Measurements from ENCODE around the gene CROT. TPM values are rescaled to one million over a fixed set of nuclear protein-coding genes. Genes with fewer than 3 reads are reported as not detected.

CROT gene
- total RNA-seq, 4 donors from 2014 or later, result 12.0 to 20.7 (median 12.7) TPM

DNA sequence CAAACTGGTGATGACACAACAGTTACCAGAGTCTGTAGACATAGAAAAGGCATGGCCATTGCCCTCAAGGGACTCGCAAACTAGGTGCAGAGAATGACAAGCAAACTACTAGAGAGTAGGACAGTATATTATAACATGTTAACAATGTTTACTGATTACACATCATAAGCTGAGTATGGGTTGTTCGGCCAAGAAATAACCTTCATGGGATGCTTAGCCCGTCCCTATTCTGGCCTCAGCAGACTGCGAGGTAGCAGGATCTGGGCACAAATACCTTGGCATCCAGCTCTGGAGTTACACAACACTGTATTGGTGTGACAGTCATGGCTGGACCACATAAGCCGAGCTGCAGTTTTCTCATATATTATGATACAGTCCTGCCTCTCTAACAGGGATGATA, 78.6 kb downstream of the CROT start:
- Histone ChIP-seq H3K4me1 (no peaks in the 10 kb centered on the region), H3K4me3 (no peak overlapping the region), H3K9me3 (no peaks in the 10 kb centered on the region), H3K27ac (no peak overlapping the region), H3K36me3 (no peaks in the 10 kb centered on the region), H3K27me3 (no peaks in the 10 kb centered on the region)
- TF ChIP-seq, protein P1, sequence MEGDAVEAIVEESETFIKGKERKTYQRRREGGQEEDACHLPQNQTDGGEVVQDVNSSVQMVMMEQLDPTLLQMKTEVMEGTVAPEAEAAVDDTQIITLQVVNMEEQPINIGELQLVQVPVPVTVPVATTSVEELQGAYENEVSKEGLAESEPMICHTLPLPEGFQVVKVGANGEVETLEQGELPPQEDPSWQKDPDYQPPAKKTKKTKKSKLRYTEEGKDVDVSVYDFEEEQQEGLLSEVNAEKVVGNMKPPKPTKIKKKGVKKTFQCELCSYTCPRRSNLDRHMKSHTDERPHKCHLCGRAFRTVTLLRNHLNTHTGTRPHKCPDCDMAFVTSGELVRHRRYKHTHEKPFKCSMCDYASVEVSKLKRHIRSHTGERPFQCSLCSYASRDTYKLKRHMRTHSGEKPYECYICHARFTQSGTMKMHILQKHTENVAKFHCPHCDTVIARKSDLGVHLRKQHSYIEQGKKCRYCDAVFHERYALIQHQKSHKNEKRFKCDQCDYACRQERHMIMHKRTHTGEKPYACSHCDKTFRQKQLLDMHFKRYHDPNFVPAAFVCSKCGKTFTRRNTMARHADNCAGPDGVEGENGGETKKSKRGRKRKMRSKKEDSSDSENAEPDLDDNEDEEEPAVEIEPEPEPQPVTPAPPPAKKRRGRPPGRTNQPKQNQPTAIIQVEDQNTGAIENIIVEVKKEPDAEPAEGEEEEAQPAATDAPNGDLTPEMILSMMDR (IDR thresholded peaks at IDR 0.05), result no peak
- no peak for TF ChIP-seq POLR2A (IDR thresholded peaks at IDR 0.05)
- TF ChIP-seq POLR2AphosphoS5 (IDR thresholded peaks at IDR 0.05), result no peak
- TF ChIP-seq EP300 (IDR thresholded peaks at IDR 0.05), result no peak
- ATAC-seq, result no peak
- 79 to 81% methylated on average over 3 to 5 of the region's 5 CpGs for WGBS, 2 donors (ENCODE audit: low coverage in 1 of 2)

DNA sequence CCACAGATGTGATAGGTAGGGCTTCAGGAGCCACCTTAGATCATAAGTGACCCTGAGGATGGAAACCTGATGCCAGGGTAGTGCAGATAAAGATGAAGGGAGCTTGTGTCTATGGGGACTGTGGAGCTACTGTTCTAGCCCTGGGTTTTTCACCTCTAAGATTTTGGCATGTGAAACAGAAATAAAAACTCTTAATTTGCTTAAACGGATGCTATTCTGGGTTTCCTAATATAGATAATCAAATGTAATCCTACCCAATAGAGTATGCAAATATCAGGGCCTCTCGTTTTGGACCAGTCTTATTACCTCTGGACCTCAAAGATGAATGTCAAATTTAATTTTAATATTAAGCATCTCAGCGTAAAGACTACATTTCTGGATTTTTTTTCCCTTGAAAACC, 80.7 kb downstream of the CROT start:
- Histone ChIP-seq H3K4me3 (no peak overlapping the region), H3K9me3 (no peaks in the 10 kb centered on the region), H3K36me3 (no peaks in the 10 kb centered on the region), H3K27me3 (no peaks in the 10 kb centered on the region), H3K27ac (no peak overlapping the region), H3K4me1 (no peaks in the 10 kb centered on the region)
- 90 to 98% methylated on average over 3 of the region's 3 CpGs for WGBS, 2 donors (ENCODE audit: low coverage in 1 of 2)
- TF ChIP-seq POLR2AphosphoS5 (IDR thresholded peaks at IDR 0.05), result no peak
- TF ChIP-seq POLR2A (IDR thresholded peaks at IDR 0.05), result no peak
- no peak for TF ChIP-seq EP300 (IDR thresholded peaks at IDR 0.05)
- TF ChIP-seq, protein P1 (IDR thresholded peaks at IDR 0.05), result no peak
- ATAC-seq, result no peak

DNA sequence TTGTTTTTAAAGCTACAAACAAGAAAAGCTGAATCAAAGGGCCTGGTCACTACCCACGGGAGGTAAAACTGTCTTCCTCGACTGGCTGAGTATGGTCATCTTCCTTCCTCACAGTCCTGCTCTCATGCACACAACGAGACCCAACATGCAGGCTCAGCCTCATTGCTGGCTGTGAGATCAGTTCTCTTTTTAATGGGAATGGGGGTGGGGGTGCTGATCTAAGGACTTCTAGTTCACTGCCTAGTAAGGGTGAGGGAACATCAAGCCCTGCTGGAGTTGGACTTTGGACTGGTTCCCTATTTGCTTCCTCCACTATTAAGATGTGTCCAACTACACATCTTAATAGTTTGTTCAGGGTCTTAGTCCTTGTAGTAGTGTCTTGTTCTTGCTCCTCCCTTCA, 81.8 kb downstream of the CROT start:
- 79 to 87% methylated on average over 3 of the region's 3 CpGs for WGBS, 2 donors (ENCODE audit: low coverage in 1 of 2)
- TF ChIP-seq POLR2AphosphoS5 (IDR thresholded peaks at IDR 0.05) (no peak), POLR2A (IDR thresholded peaks at IDR 0.05) (no peak), EP300 (IDR thresholded peaks at IDR 0.05) (no peak)
- TF ChIP-seq, protein P1 (IDR thresholded peaks at IDR 0.05), result no peak
- no peak for ATAC-seq
- Histone ChIP-seq H3K9me3 (no peaks in the 10 kb centered on the region), H3K4me3 (no peak overlapping the region), H3K4me1 (no peaks in the 10 kb centered on the region), H3K27me3 (no peaks in the 10 kb centered on the region), H3K36me3 (no peaks in the 10 kb centered on the region), H3K27ac (no peak overlapping the region)

DNA sequence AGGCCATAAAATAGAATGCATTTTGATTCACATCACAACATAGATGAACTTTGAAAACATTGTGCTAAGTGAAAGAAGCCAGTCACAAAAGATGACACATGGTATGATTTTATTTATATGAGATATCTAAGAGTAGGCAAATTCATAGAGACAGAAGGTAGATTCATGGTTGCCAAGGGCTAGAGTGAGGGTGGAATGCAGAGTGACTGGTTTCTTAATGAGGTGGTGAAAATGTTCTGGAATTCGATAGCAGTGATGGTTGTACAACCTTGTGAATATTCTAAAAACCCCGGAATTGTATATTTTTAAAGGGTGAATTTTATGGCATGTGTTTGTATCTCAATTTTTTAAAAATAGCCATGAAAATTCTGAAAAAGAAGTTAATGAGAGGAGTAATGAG, 87.1 kb downstream of the CROT start:
- H3K9me3 ChIP-seq, result no peaks in the 10 kb centered on the region
- H3K4me3 ChIP-seq, result no peak overlapping the region

DNA sequence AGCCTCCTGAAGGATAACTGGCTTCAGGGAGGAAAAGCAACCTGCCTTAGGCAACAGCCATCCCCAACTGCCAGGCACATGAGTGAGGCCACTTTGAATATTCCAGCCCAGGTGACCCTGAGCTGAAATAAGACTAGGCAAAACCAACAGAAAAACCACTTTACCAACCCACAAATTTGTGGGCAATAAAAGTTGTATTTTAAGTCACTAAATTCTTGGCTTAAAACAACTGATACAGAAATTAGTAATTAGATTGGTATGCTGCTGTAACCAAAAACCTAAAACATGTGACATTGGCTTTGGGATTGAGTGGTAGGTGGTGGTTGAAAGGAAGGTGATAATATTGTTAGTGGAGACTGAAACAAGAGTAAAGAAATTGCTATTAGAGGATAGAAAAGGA, 90.1 kb downstream of the CROT start:
- H3K27ac ChIP-seq, result no peak overlapping the region
- no peak for TF ChIP-seq EP300 (IDR thresholded peaks at IDR 0.05)
- no peak for TF ChIP-seq POLR2AphosphoS5 (IDR thresholded peaks at IDR 0.05)
- TF ChIP-seq, protein P1 (IDR thresholded peaks at IDR 0.05), result no peak
- TF ChIP-seq POLR2A (IDR thresholded peaks at IDR 0.05), result no peak

More for the DNA sequence above, 87.1 kb downstream of the CROT start:
- Histone ChIP-seq H3K27ac (no peak overlapping the region), H3K27me3 (no peaks in the 10 kb centered on the region), H3K36me3 (no peaks in the 10 kb centered on the region), H3K4me1 (no peaks in the 10 kb centered on the region)
- no peak for ATAC-seq
- WGBS, 2 donors (ENCODE audit: low coverage in 1 of 2), result 79 to 92% methylated on average over 2 of the region's 2 CpGs
- TF ChIP-seq EP300 (IDR thresholded peaks at IDR 0.05) (no peak), POLR2A (IDR thresholded peaks at IDR 0.05) (no peak)
- TF ChIP-seq, protein P1 (IDR thresholded peaks at IDR 0.05), result no peak

More for the DNA sequence above, 90.1 kb downstream of the CROT start:
- Histone ChIP-seq H3K4me3 (no peak overlapping the region), H3K36me3 (no peaks in the 10 kb centered on the region), H3K9me3 (no peaks in the 10 kb centered on the region), H3K4me1 (no peaks in the 10 kb centered on the region), H3K27me3 (no peaks in the 10 kb centered on the region)
- ATAC-seq, result no peak

Measured in gastroesophageal sphincter (tissue), 4 donors.